IPS-18a (cell line): ENCODE results near the gene PDE4D.

Source experiments
- H3K27ac ChIP-seq: one replicate; pipeline ENCODE4 v1.5.1; 2013; ENCODE audit warnings: low read length
- H3K27me3 ChIP-seq: one replicate; pipeline ENCODE4 v1.6.1; 2013; ENCODE audit warnings: mild to moderate bottlenecking, low read length; ENCODE audit not compliant: control insufficient read depth, insufficient read depth
- H3K36me3 ChIP-seq: one replicate; pipeline ENCODE4 v1.6.1; 2013; ENCODE audit warnings: low read depth, low read length; ENCODE audit not compliant: control insufficient read depth
- H3K4me1 ChIP-seq: one replicate; pipeline ENCODE4 v1.6.1; 2013; ENCODE audit warnings: low read depth, low read length; ENCODE audit not compliant: control insufficient read depth
- H3K4me3 ChIP-seq: one replicate; pipeline ENCODE4 v1.5.1; 2013; ENCODE audit warnings: low read length
- H3K9ac ChIP-seq: one replicate; pipeline ENCODE4 v1.6.1; 2013; ENCODE audit warnings: mild to moderate bottlenecking, low read length, moderate library complexity
- H3K9me3 ChIP-seq: one replicate; pipeline ENCODE4 v1.6.1; 2013; ENCODE audit warnings: low read depth, low read length; ENCODE audit not compliant: control insufficient read depth

The PDE4D gene

GRCh38 chr5:59168067-59168466 lies 725.5 kb downstream of the PDE4D start:
- H3K27ac ChIP-seq, result no peak overlapping the region
- H3K36me3 ChIP-seq, result no peaks in the 10 kb centered on the region
- H3K9ac ChIP-seq, result no peak overlapping the region
- no peak overlapping the region for H3K4me3 ChIP-seq
- H3K4me1 ChIP-seq, result no peaks in the 10 kb centered on the region
- H3K9me3 ChIP-seq, result no peaks in the 10 kb centered on the region
- no peaks in the 10 kb centered on the region for H3K27me3 ChIP-seq

- Histone ChIP-seq H3K9me3 (no peaks in the 10 kb centered on the region), H3K9ac (no peak overlapping the region), H3K27ac (no peak overlapping the region), H3K4me1 (no peaks in the 10 kb centered on the region), H3K27me3 (no peaks in the 10 kb centered on the region), H3K4me3 (no peak overlapping the region), H3K36me3 (no peaks in the 10 kb centered on the region)
These were observed 729.3 kb downstream of the PDE4D start for GRCh38 chr5:59164041-59164830.

- Histone ChIP-seq H3K36me3 (no peaks in the 10 kb centered on the region), H3K4me3 (no peak overlapping the region), H3K9ac (no peak overlapping the region), H3K27ac (no peak overlapping the region), H3K27me3 (peaks cover 5% of the 10 kb centered on the region), H3K4me1 (peaks cover 6% of the 10 kb centered on the region), H3K9me3 (no peaks in the 10 kb centered on the region)
These were observed 732.1 kb downstream of the PDE4D start for GRCh38 chr5:59161221-59162105.

- Histone ChIP-seq H3K4me1 (peaks cover 6% of the 10 kb centered on the region), H3K9ac (no peak overlapping the region), H3K27ac (no peak overlapping the region), H3K4me3 (no peak overlapping the region), H3K27me3 (peaks cover 5% of the 10 kb centered on the region), H3K9me3 (no peaks in the 10 kb centered on the region), H3K36me3 (no peaks in the 10 kb centered on the region)
These were observed 734.7 kb downstream of the PDE4D start for GRCh38 chr5:59158637-59159391.

- H3K27ac ChIP-seq, result no peak overlapping the region
These were observed 735.4 kb downstream of the PDE4D start for GRCh38 chr5:59158165-59158564.

GRCh38 chr5:59157068-59157467 lies 736.5 kb downstream of the PDE4D start:
- Histone ChIP-seq H3K36me3 (no peaks in the 10 kb centered on the region), H3K27ac (no peak overlapping the region), H3K27me3 (peaks cover 5% of the 10 kb centered on the region), H3K9me3 (no peaks in the 10 kb centered on the region), H3K4me3 (no peak overlapping the region), H3K9ac (no peak overlapping the region), H3K4me1 (peaks cover 6% of the 10 kb centered on the region)

More at GRCh38 chr5:59158165-59158564, 735.4 kb downstream of the PDE4D start:
- Histone ChIP-seq H3K9me3 (no peaks in the 10 kb centered on the region), H3K4me3 (no peak overlapping the region), H3K36me3 (no peaks in the 10 kb centered on the region), H3K4me1 (peaks cover 6% of the 10 kb centered on the region), H3K27me3 (peaks cover 5% of the 10 kb centered on the region), H3K9ac (no peak overlapping the region)

- Histone ChIP-seq H3K9ac (no peak overlapping the region), H3K9me3 (no peaks in the 10 kb centered on the region), H3K4me1 (peaks cover 5% of the 10 kb centered on the region), H3K36me3 (no peaks in the 10 kb centered on the region), H3K27ac (no peak overlapping the region), H3K4me3 (no peak overlapping the region), H3K27me3 (no peaks in the 10 kb centered on the region)
These were observed 740.8 kb downstream of the PDE4D start for GRCh38 chr5:59152701-59153245.

- Histone ChIP-seq H3K36me3 (no peaks in the 10 kb centered on the region), H3K4me1 (no peaks in the 10 kb centered on the region), H3K9me3 (no peaks in the 10 kb centered on the region), H3K4me3 (no peak overlapping the region), H3K9ac (no peak overlapping the region), H3K27ac (no peak overlapping the region), H3K27me3 (no peaks in the 10 kb centered on the region)
These were observed 742.2 kb downstream of the PDE4D start for GRCh38 chr5:59151162-59151889.

- H3K9me3 ChIP-seq, result no peaks in the 10 kb centered on the region
- H3K36me3 ChIP-seq, result no peaks in the 10 kb centered on the region
- no peaks in the 10 kb centered on the region for H3K4me1 ChIP-seq
- H3K27ac ChIP-seq, result no peak overlapping the region
- no peak overlapping the region for H3K9ac ChIP-seq
- no peaks in the 10 kb centered on the region for H3K27me3 ChIP-seq
- H3K4me3 ChIP-seq, result no peak overlapping the region
These were observed 743.7 kb downstream of the PDE4D start for GRCh38 chr5:59149827-59150226.

GRCh38 chr5:59149271-59149670 lies 744.3 kb downstream of the PDE4D start:
- no peaks in the 10 kb centered on the region for H3K4me1 ChIP-seq

More at GRCh38 chr5:59149271-59149670, 744.3 kb downstream of the PDE4D start:
- Histone ChIP-seq H3K4me3 (no peak overlapping the region), H3K27me3 (no peaks in the 10 kb centered on the region), H3K9ac (no peak overlapping the region), H3K36me3 (no peaks in the 10 kb centered on the region), H3K9me3 (no peaks in the 10 kb centered on the region), H3K27ac (no peak overlapping the region)
